Ovary (tissue), 9 donors: Measurements from ENCODE around the gene TRPM5. TPM values are rescaled to one million over a fixed set of nuclear protein-coding genes. Genes with fewer than 3 reads are reported as not detected.
A peak's percentile ranks its signal among the peaks of the same experiment; 100 is the strongest.

Experiments
- DNase-seq, 5 donors: peaks; one replicate each; pipeline ENCODE4 v3.0.0-alpha.2; 2019 to 2020
- H3K27ac ChIP-seq, 2 donors: fragments of 200-600 bp; one replicate each; pipeline versions ENCODE4 v1.5.1 to v1.8.0; 2019 to 2022
- H3K27me3 ChIP-seq: fragments of 200-600 bp; one replicate; pipeline ENCODE4 v1.8.0; 2022
- H3K36me3 ChIP-seq: fragments of 200-600 bp; sonication (generic); one replicate; pipeline ENCODE4 v1.5.1; 2019
- H3K4me1 ChIP-seq: one replicate; pipeline ENCODE4 v1.8.1; 2013; ENCODE audit warnings: mild to moderate bottlenecking, moderate library complexity; ENCODE audit not compliant: insufficient read depth
- H3K4me3 ChIP-seq: fragments of 200-600 bp; sonication (generic); one replicate; pipeline ENCODE4 v1.5.1; 2017
- H3K9me3 ChIP-seq, 2 donors: fragments of 200-600 bp in 1 of 2; sonication (generic) in 1 of 2; one replicate each; pipeline versions ENCODE4 v1.5.1 to v1.8.1; 2013 to 2019; ENCODE audit warnings: mild to moderate bottlenecking in 1 of 2, moderate library complexity in 1 of 2
- EP300 ChIP-seq: sonication (generic); formaldehyde crosslinking; IDR thresholded peaks from one replicate; pipeline ENCODE4 v1.6.1; 2017; ENCODE audit warnings: antibody characterized with exemption
- POLR2A ChIP-seq: fragments of 450-650 bp; IDR thresholded peaks from one replicate; pipeline ENCODE4 v1.6.1; 2017; ENCODE audit warnings: antibody characterized with exemption, mild to moderate bottlenecking, moderate library complexity
- WGBS, 3 donors: extraction: QIAGEN DNeasy Blood & Tissue Kit in 1 of 3; methylation state at CpG; one replicate each; pipeline versions ENCODE4 v1.1.5 to v1.1.7; 2013 to 2017; 5-methylcytosine and 5-hydroxymethylcytosine counted together
- intact Hi-C, 4 donors: fragments of 100-400 bp; cut with DNase I; formaldehyde crosslinking; loops; one replicate each; pipeline versions ENCODE4 v1.11.0 to v1.15.1; 2022 to 2023
- polyA plus RNA-seq, 2 donors: library from polyadenylated mRNA; stranded (reverse); fragments of 200-250 nt in 1 of 2; fragments of 350-450 nt in 1 of 2; fragmentation: Illumina TruSeq in 1 of 2; extraction: RNeasy Lipid Tissue Mini Kit (QIAGEN cat#74804) in 1 of 2; gene quantifications; one replicate each; pipeline ENCODE4 v1.2.3, GENCODE V29; 2013 to 2014
- total RNA-seq, 7 donors: library from RNA; depleted of rRNA in 2 of 7; stranded (reverse); fragments of >200 nt in 2 of 7; fragmentation: NEBNext Ultra II Directional in 3 of 7; extraction: Animal tissue kit (Norgen Biotek cat#: 25700) in 3 of 7; gene quantifications; one replicate each; pipeline versions ENCODE4 v1.1.0 to v1.2.4, GENCODE V29; 2016 to 2023
- TF ChIP-seq, protein P1 (sequence below), 3 donors: fragments of 450-650 bp in 2 of 3; fragments of 200-600 bp in 1 of 3; IDR thresholded peaks; one replicate each; pipeline versions ENCODE4 v1.5.1 to v1.8.0; 2016 to 2022; ENCODE audit warnings: antibody characterized with exemption in 3 of 3, mild to moderate bottlenecking in 1 of 3
- donor health status: DM: no; HTN: no; CAD: no; lungs with moderate emphysema.
- donor health status: DM: no; HTN: no; CAD: no.
- donor health status: Bipolar disorder and iron deficiency.
- donor health status: DM: yes; HTN: yes; CAD: no.
- donor health status: DM: no; HTN: no; CAD: no.
- donor health status: DM: yes; HTN: yes; CAD: no.

TRPM5 gene
- total and polyA plus RNA-seq, 9 donors: 0.05 to 0.11 (median 0.08) TPM; not detected in 6

GRCh38 chr11:2423157-2424025 lies 20.9 kb downstream of the TRPM5 start:
- Histone ChIP-seq H3K4me3 (no peak overlapping the region), H3K27me3 (no peaks in the 10 kb centered on the region), H3K4me1 (peaks cover 2% of the 10 kb centered on the region), H3K27ac (no peak overlapping the region), H3K9me3 (no peaks in the 10 kb centered on the region), H3K36me3 (no peaks in the 10 kb centered on the region)
- TF ChIP-seq POLR2A: no peak
- no peak for TF ChIP-seq EP300
- TF ChIP-seq, protein P1, sequence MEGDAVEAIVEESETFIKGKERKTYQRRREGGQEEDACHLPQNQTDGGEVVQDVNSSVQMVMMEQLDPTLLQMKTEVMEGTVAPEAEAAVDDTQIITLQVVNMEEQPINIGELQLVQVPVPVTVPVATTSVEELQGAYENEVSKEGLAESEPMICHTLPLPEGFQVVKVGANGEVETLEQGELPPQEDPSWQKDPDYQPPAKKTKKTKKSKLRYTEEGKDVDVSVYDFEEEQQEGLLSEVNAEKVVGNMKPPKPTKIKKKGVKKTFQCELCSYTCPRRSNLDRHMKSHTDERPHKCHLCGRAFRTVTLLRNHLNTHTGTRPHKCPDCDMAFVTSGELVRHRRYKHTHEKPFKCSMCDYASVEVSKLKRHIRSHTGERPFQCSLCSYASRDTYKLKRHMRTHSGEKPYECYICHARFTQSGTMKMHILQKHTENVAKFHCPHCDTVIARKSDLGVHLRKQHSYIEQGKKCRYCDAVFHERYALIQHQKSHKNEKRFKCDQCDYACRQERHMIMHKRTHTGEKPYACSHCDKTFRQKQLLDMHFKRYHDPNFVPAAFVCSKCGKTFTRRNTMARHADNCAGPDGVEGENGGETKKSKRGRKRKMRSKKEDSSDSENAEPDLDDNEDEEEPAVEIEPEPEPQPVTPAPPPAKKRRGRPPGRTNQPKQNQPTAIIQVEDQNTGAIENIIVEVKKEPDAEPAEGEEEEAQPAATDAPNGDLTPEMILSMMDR (IDR thresholded peaks at IDR 0.05): no peak
- 69 to 80% (median 70%) methylated on average over 26 of the region's 26 CpGs for WGBS, 3 donors
- intact Hi-C loops: loop anchor here in 3 of 4 donors (5.0 to 10.0 kb wide), 3 partner anchors 101 to 471 kb away; no protein-coding TSS in a partner anchor
- no peak for DNase-seq

- intact Hi-C loops: loop anchor here in 3 of 4 donors (5.0 to 10.0 kb wide), 3 partner anchors 102 to 472 kb away; no protein-coding TSS in a partner anchor
- H3K9me3 ChIP-seq: no peaks in the 10 kb centered on the region
- peaks cover 2% of the 10 kb centered on the region for H3K4me1 ChIP-seq
- no peak overlapping the region for H3K4me3 ChIP-seq
- WGBS, 3 donors: 79 to 84% (median 83%) methylated on average over 14 of the region's 14 CpGs
- no peak for TF ChIP-seq EP300
- TF ChIP-seq POLR2A: no peak
- no peak overlapping the region for H3K27ac ChIP-seq
- H3K36me3 ChIP-seq: no peaks in the 10 kb centered on the region
- peak in 1 of 5 donors; percentile 9 for DNase-seq
- no peaks in the 10 kb centered on the region for H3K27me3 ChIP-seq
Observed at GRCh38 chr11:2422461-2423156, 21.7 kb downstream of the TRPM5 start.

DNA sequence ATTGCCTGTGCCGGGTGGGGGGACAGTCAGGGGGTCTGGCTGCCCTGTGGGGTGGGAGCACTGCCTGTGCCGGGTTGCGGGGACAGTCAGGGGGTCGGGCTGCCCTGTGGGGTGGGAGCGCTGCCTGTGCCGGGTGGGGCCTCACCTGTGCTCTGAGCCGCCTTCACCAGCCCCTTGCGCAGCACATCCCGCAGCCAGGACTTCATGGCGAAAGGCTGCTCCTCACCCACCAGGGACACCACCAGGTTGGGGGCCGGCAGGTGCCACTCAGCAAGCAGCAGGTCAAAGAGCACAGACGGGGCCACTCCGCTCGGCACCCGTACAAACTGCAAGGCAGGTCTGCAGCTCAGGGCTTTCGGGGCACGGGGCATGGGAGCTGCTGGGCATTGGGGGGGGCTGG lies 22.3 kb downstream of the TRPM5 start:
- Histone ChIP-seq H3K9me3 (no peaks in the 10 kb centered on the region), H3K4me3 (no peak overlapping the region), H3K4me1 (peaks cover 2% of the 10 kb centered on the region), H3K27me3 (no peaks in the 10 kb centered on the region), H3K27ac (no peak overlapping the region), H3K36me3 (no peaks in the 10 kb centered on the region)
- peak in 1 of 5 donors; percentile 17 for DNase-seq
- WGBS, 3 donors: 84 to 89% (median 88%) methylated on average over 16 to 17 of the region's 17 CpGs
- TF ChIP-seq, protein P1 (IDR thresholded peaks at IDR 0.05): no peak
- TF ChIP-seq EP300 (no peak), POLR2A (no peak)
- intact Hi-C loops: loop anchor here (2.0 to 10.0 kb wide), 6 partner anchors 103 to 473 kb away; no protein-coding TSS in a partner anchor

DNA sequence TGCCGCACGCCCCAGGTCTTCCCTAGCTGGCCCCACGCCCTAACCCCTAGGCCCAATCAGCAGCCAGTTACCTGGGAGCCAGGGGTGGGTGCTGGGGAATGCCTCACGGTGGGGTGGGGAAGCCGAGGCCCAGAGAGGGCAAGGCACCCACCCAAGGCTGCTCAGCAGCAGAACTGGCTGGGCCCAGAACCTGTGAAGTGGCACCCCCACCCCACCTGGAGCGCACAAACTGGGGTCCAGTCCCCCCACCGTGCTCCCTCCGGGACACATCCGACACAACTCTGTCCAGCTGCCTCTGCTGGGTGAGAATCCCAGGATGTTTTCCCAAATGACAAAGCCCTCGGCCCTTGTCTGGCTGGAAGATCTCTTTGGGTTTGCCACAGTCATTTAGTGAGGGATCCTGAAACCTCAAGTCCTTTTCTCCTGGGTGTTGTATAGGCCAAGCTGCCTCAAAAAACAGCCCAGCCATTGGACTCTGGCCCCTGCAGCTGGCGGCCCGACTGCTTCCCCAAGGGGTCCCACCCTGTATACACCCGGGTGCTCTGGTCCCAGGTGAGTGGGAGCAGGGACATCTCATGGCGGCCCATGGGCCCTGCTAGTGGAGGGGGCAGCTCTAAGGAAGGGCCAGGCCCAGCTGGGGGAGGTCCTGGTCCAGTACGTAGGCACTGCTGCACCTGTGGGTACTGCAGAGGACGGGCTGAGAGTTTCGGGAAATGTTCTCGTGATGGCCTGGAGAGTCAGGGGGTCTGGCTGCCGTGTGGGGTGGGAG lies 22.9 kb downstream of the TRPM5 start:
- Histone ChIP-seq H3K4me3 (no peak overlapping the region), H3K36me3 (no peaks in the 10 kb centered on the region), H3K4me1 (peaks cover 2% of the 10 kb centered on the region), H3K9me3 (no peaks in the 10 kb centered on the region), H3K27ac (no peak overlapping the region), H3K27me3 (no peaks in the 10 kb centered on the region)
- peak in 1 of 5 donors; percentile 16 for DNase-seq
- WGBS, 3 donors: 70 to 76% (median 70%) methylated on average over 19 of the region's 19 CpGs
- intact Hi-C loops: loop anchor here (2.0 to 10.0 kb wide), 6 partner anchors 103 to 473 kb away; no protein-coding TSS in a partner anchor
- TF ChIP-seq POLR2A: no peak
- TF ChIP-seq, protein P1 (IDR thresholded peaks at IDR 0.05): no peak
- no peak for TF ChIP-seq EP300
